Activated CD4-positive, alpha-beta T cell treated with anti-CD3 and anti-CD28 coated beads, Interleukin-2, Interleukin-4, amounts not matched to agents 100 ng/mL and 50 ng/mL, durations not matched to agents 16 hours and 8 hours (primary cell): Measurements from ENCODE around the gene PYGO2.
"Not testable (repeated sequence)": the region's sequence is repeated elsewhere in the genome, so short reads cannot be mapped to it uniquely, and the experiment has no call there.

Experiments used
- DNase-seq: peaks from one replicate; pipeline ENCODE4 v3.0.0-alpha.2; 2020; ENCODE audit warnings: low spot score

PYGO2 gene

GRCh38 chr1:154982341-154982740 is 20.8 kb upstream of the PYGO2 start:
- no peak for DNase-seq

- no peak for DNase-seq
Measured at GRCh38 chr1:154978360-154978759, 16.8 kb upstream of the PYGO2 start.

GRCh38 chr1:154977762-154978161 is 16.2 kb upstream of the PYGO2 start:
- not testable (repeated sequence) for DNase-seq

GRCh38 chr1:154975409-154976059 is 14.0 kb upstream of the PYGO2 start:
- peak; percentile 66 for DNase-seq

GRCh38 chr1:154974808-154975408 is 13.3 kb upstream of the PYGO2 start:
- peak; percentile 97 for DNase-seq

GRCh38 chr1:154974102-154974807 is 12.7 kb upstream of the PYGO2 start, which contains the start of gene CKS1B:
Gene CKS1B (plus strand): TSS chr1:154974681. CDS start chr1:154974746, 65 bp downstream.
- DNase-seq, result peak; percentile 100

- peak; percentile 95 for DNase-seq
Measured at GRCh38 chr1:154973344-154974101, 11.9 kb upstream of the PYGO2 start.

- no peak for DNase-seq
Measured at GRCh38 chr1:154972517-154973343, 11.1 kb upstream of the PYGO2 start.

- DNase-seq, result no peak
Measured at GRCh38 chr1:154972213-154972516, 10.6 kb upstream of the PYGO2 start.

GRCh38 chr1:154971341-154971998 is 9.9 kb upstream of the PYGO2 start:
- no peak for DNase-seq

- DNase-seq, result peak; percentile 57
Measured at GRCh38 chr1:154970631-154971340, 9.2 kb upstream of the PYGO2 start, which contains the start of gene SHC1. Gene SHC1 (minus strand): TSS chr1:154970747. CDS start chr1:154970526, 221 bp downstream.

GRCh38 chr1:154969860-154970452 is 8.4 kb upstream of the PYGO2 start:
- no peak for DNase-seq

GRCh38 chr1:154969246-154969645 is 7.7 kb upstream of the PYGO2 start:
- DNase-seq, result no peak

- DNase-seq, result no peak
Measured at GRCh38 chr1:154968731-154969130, 7.1 kb upstream of the PYGO2 start.

GRCh38 chr1:154967331-154967950 is 5.9 kb upstream of the PYGO2 start:
- DNase-seq, result no peak

GRCh38 chr1:154966111-154966510 is 4.5 kb upstream of the PYGO2 start:
- DNase-seq, result no peak

GRCh38 chr1:154964359-154964758 is 2.8 kb upstream of the PYGO2 start:
- no peak for DNase-seq

GRCh38 chr1:154963643-154964042 is 2.1 kb upstream of the PYGO2 start:
- DNase-seq, result no peak

- DNase-seq, result no peak
Measured at GRCh38 chr1:154962795-154963330, 1.3 kb upstream of the PYGO2 start.
